GM10266 (cell line): Measurements from ENCODE around the gene SNX30.

ENCODE experiments used
- DNase-seq: peaks from one replicate; pipeline ENCODE4 v3.0.0; 2012; ENCODE audit errors: extremely low spot score
- CTCF ChIP-seq: IDR thresholded peaks from 2 replicates; pipeline ENCODE4 v1.5.1; 2012; ENCODE audit warnings: mild to moderate bottlenecking, low read depth; ENCODE audit not compliant: control insufficient read depth, insufficient read depth; ENCODE audit errors: missing control alignments

SNX30 gene

DNA sequence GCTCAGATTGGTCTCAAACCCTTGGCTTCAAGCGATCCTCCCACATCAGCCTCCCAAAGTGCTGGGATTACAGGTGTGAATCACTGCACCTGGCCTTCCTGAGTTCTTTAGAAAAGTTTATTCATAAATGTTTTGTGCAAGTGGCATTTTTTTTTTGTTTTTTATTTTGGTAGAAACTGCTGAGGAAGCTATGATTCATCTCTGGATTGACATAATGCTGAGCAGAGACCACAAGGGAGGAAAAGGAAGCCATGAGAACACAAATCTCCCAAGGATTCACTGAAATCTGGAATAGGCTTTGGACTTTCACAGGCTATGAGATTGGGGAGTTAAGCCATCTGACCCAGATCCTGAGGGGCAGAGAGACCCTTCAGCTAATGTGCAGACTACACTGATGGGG, 143.5 kb downstream of the SNX30 start:
- DNase-seq, result no peak
- no peak for TF ChIP-seq CTCF

DNA sequence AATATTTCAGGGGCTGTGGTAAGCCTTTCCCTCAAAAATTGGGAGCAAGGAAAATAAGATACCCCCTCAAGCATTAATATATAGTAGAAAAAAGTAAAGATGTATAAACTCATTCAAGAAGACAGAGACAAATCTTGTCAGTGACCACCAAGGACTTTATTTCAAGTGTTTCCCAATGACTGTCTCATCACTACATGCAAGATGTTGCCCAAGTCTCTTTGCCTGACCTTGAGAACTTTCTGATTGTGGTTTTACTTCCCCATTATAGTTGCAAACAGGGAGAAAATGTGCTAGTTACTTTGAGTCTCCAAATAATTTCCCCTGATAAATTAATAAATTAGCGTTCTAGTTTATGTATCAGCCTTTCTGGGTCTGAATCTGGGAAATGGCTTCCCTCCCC, 144.1 kb downstream of the SNX30 start:
- DNase-seq, result no peak

DNA sequence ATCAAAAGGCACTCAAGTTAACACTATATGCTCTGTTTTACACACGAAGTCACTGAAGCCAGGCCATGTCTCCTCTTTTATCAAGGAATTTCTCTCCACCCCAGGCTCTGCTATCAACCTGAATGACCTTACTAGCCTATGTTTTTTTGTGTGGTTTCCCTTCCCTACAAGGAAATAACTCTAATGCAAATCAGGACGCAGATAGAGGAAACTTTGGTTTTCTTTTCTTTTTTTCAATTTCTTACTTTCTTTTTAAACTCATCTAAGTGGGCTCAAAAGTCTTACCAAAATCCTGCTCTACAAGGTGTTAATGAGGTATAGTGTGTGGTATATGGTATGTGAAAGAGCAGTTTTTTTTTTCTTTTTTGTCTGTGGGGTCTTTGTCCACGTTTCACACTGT, 145.6 kb downstream of the SNX30 start:
- no peak for DNase-seq
- no peak for TF ChIP-seq CTCF

More for the DNA sequence above, 144.1 kb downstream of the SNX30 start:
- TF ChIP-seq CTCF, result no peak

DNA sequence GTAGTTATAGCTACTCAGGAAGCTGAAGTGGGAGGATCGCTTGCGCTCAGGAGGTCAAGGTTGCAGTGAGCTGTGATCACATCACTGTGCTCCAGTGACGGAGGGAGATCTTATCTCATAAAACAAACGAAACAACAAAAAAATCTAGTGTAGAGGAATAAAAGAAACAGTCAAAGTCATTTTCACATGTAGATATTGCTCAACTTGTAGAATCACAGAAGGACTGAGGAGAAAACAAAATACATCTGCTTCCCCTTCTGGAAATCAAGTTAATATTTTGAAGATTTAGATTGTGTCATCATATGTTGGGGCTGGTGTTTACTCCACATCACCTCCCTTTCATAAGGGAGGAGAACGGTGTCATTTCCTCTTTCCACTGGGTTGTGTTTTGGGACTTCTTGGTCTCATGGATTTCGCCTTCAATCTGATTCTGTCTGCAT, 148.3 kb downstream of the SNX30 start:
- no peak for TF ChIP-seq CTCF
- DNase-seq, result no peak

DNA sequence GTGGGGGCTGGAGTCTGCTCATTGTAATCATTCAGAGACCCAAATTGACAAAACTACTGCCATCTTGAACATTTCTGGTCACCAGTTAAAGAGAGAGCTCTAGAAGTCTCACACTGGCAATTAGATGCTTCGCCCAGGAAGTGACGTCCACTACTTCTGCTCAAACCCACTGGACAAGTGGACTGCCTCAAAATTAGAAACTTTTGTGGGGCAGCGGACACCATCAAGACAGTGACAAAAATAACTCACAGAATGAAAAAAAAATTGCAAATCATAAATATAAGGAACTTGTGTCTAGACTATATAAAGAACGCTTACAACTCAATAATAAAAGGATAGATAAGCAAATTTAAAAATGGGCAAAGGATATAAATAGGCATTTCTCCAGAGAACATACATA, 149.9 kb downstream of the SNX30 start:
- no peak for TF ChIP-seq CTCF
- no peak for DNase-seq

- TF ChIP-seq CTCF, result no peak
- DNase-seq, result no peak
These were observed 150.3 kb downstream of the SNX30 start for GRCh38 chr9:112900901-112901300.

DNA sequence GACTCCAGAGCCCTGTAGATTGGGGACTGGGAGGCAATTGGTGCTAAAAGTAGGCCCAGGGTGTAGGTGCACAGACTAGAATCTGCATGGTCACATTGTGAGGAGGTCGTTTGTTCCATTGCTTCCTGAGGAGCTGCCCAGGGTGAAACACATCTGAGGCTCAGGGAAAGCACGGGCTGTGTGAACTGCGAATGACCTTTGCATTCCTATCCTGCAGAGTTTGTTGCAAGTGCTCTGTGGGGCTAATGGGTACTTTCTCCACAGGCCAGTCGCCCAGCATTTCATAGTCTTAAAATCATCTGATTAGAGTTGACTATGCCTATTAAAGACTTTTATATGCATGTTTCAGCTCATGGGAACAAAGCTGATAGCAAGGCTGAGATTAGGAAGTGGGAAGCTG, 154.5 kb downstream of the SNX30 start:
- DNase-seq, result no peak
- TF ChIP-seq CTCF, result no peak

DNA sequence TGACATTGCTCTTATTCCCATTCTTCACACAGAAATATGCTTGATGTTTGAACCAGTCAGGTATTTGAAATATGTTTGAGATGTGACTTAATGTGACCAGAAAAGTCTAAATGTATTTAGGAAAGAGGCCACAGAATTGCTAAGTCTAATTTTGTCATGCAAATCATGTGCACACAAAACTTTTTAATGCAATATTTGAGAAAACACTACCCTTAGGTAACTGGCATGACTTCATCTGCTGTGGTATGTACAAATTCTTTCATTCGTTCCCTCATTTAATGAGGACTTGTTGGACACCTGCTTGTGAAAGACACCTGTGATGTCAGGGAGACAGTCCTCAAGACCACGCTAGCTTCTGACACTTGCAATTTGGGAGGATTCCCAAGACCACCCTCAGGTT, 161.2 kb downstream of the SNX30 start:
- TF ChIP-seq CTCF, result no peak
- no peak for DNase-seq
